GM12878 (cell line): ENCODE data around the gene UBE2L6. TPM values are rescaled to one million over a fixed set of nuclear protein-coding genes. Genes with fewer than 3 reads are reported as not detected.
A peak's percentile ranks its signal among the peaks of the same experiment; 100 is the strongest.

ENCODE experiments used
- ATAC-seq: fragments of 200-7000 bp; cut with Tn5 transposase; 3 replicates; pipeline ENCODE4 v1.9.1; 2020; ENCODE audit warnings: mild to moderate bottlenecking, moderate library complexity
- BruUV-seq: library from RNA; stranded (reverse); fragments of 400-500 nt; replicated peaks from 2 replicates; lab custom pipeline; 2021; lab: Mats Ljungman, UMichigan
- CTCF ChIA-PET: fragments of 300-600 bp; sonication (Branson Sonifier 250); formaldehyde crosslinking; extraction: SDS; loops from one replicate; lab custom pipeline; 2021; ENCODE audit warnings: inconsistent platforms; lab: Yijun Ruan, JAX
- POLR2A ChIA-PET: fragments of 350-600 bp; formaldehyde crosslinking; extraction: SDS; loops from one replicate; lab custom pipeline; 2021; ENCODE audit warnings: inconsistent platforms; lab: Charles Lee
- RAD21 ChIA-PET: fragments of 300-600 bp; sonication (Branson Sonifier 250); formaldehyde crosslinking; loops from one replicate; lab custom pipeline; 2023; ENCODE audit warnings: antibody characterized with exemption; ENCODE audit not compliant: unreplicated experiment; lab: Charles Lee
- SMC1A ChIA-PET: fragments of 300-600 bp; sonication (Branson Sonifier 250); formaldehyde crosslinking; loops from one replicate; lab custom pipeline; 2023; ENCODE audit not compliant: unreplicated experiment, uncharacterized antibody; lab: Charles Lee
- DNase-seq: peaks from one replicate; pipeline ENCODE4 v3.0.0-alpha.2; 2011; ENCODE audit warnings: low read depth, low spot score
- FAIRE-seq: peaks from 3 replicates; lab custom pipeline; 2011; peaks lifted over from hg19 to GRCh38; lab: Jason Lieb, UNC
- H2AFZ ChIP-seq: 2 replicates; pipeline ENCODE4 v1.6.0; 2011; ENCODE audit warnings: low read depth, low read length, control low read depth; ENCODE audit not compliant: control insufficient read depth
- H3K27ac ChIP-seq: 2 replicates; pipeline ENCODE4 v1.5.1; 2011; ENCODE audit warnings: control low read depth; ENCODE audit not compliant: control insufficient read depth, insufficient read depth
- H3K27me3 ChIP-seq, 2 experiments: replicated peaks in 1 of 2; 2 replicates each; pipeline versions ENCODE4 v1.6.0 to v1.6.1; 2011; ENCODE audit warnings: low read length in 1 of 2; ENCODE audit not compliant: control insufficient read depth in 2 of 2, insufficient read depth in 2 of 2
- H3K36me3 ChIP-seq, 2 experiments: 2 replicates each; pipeline ENCODE4 v1.5.1; 2011; ENCODE audit warnings: low read length in 1 of 2; ENCODE audit not compliant: control insufficient read depth in 2 of 2, insufficient read depth in 2 of 2
- H3K4me1 ChIP-seq: 2 replicates; pipeline ENCODE4 v1.6.1; 2011; ENCODE audit warnings: mild to moderate bottlenecking, low read length, moderate library complexity, mixed read lengths; ENCODE audit not compliant: control insufficient read depth, insufficient read depth
- H3K4me2 ChIP-seq: 2 replicates; pipeline ENCODE4 v1.6.0; 2011; ENCODE audit warnings: control low read depth; ENCODE audit not compliant: control insufficient read depth, insufficient read depth
- H3K4me3 ChIP-seq: fragments of 200-600 bp; sonication (generic); 2 replicates; pipeline ENCODE4 v1.5.1; 2016
- H3K79me2 ChIP-seq: 2 replicates; pipeline ENCODE4 v1.6.0; 2011; ENCODE audit warnings: low read length; ENCODE audit not compliant: control insufficient read depth, insufficient read depth
- H3K9ac ChIP-seq: 2 replicates; pipeline ENCODE4 v1.8.0; 2011; ENCODE audit warnings: low read length, control low read depth, mixed read lengths; ENCODE audit not compliant: control insufficient read depth, insufficient read depth
- H3K9me3 ChIP-seq: replicated peaks from 3 replicates; pipeline ENCODE4 v1.5.1; 2011; ENCODE audit warnings: mild to moderate bottlenecking, low read length; ENCODE audit not compliant: control insufficient read depth, insufficient read depth
- H4K20me1 ChIP-seq: 2 replicates; pipeline ENCODE4 v1.6.0; 2011; ENCODE audit not compliant: control insufficient read depth, insufficient read depth
- CUX1 ChIP-seq: IDR thresholded peaks from 2 replicates; pipeline ENCODE4 v1.6.1; 2012; ENCODE audit warnings: improper control_type of control experiment, low read depth, low read length; ENCODE audit not compliant: insufficient replicate concordance
- FOS ChIP-seq: IDR thresholded peaks from 3 replicates; pipeline ENCODE4 v1.6.1; 2011; ENCODE audit warnings: borderline replicate concordance; ENCODE audit not compliant: insufficient read length; ENCODE audit errors: extremely low read depth
- HSF1 ChIP-seq: fragments of 150-350 bp; IDR thresholded peaks from 2 replicates; pipeline ENCODE4 v1.6.1; 2014; ENCODE audit warnings: mild to moderate bottlenecking, low read depth, low read length
- KLF5 ChIP-seq: fragments of 450-650 bp; IDR thresholded peaks from 2 replicates; pipeline ENCODE4 v1.6.1; 2014; ENCODE audit warnings: mild to moderate bottlenecking; ENCODE audit not compliant: partially characterized antibody
- LARP7 ChIP-seq: fragments of 450-650 bp; IDR thresholded peaks from 2 replicates; pipeline ENCODE4 v1.6.1; 2017; ENCODE audit warnings: mild to moderate bottlenecking
- MEF2B ChIP-seq: fragments of 450-650 bp; IDR thresholded peaks from 2 replicates; pipeline ENCODE4 v1.6.1; 2018; ENCODE audit warnings: mild to moderate bottlenecking, moderate library complexity; ENCODE audit not compliant: partially characterized antibody, poor library complexity, severe bottlenecking
- MYC ChIP-seq: IDR thresholded peaks from 2 replicates; pipeline ENCODE4 v1.6.1; 2011; ENCODE audit warnings: mild to moderate bottlenecking, low read length, moderate library complexity, inconsistent platforms; ENCODE audit not compliant: insufficient read depth, insufficient replicate concordance, insufficient read length, severe bottlenecking
- POLR2A ChIP-seq: IDR thresholded peaks from 2 replicates; pipeline ENCODE4 v1.6.1; 2011; ENCODE audit warnings: low read depth, mild to moderate bottlenecking, low read length
- PRDM15 ChIP-seq: fragments of 450-650 bp; formaldehyde crosslinking; IDR thresholded peaks from 2 replicates; pipeline ENCODE4 v1.4.0; 2020; ENCODE audit warnings: mild to moderate bottlenecking, moderate library complexity
- SMARCA5 ChIP-seq: fragments of 450-650 bp; IDR thresholded peaks from 2 replicates; pipeline ENCODE4 v1.6.1; 2017; ENCODE audit warnings: mild to moderate bottlenecking
- SREBF2 ChIP-seq: IDR thresholded peaks from 2 replicates; pipeline ENCODE4 v1.6.1; 2012; ENCODE audit warnings: mild to moderate bottlenecking, low read length
- ZNF207 ChIP-seq: fragments of 450-650 bp; IDR thresholded peaks from 2 replicates; pipeline ENCODE4 v1.6.1; 2014; ENCODE audit warnings: antibody characterized with exemption, mild to moderate bottlenecking, borderline replicate concordance
- WGBS: methylation state at CpG from one replicate; pipeline ENCODE4 v1.1.6; 2016; ENCODE audit warnings: low lambda C conversion rate; ENCODE audit not compliant: insufficient replicate concordance, insufficient coverage; ENCODE audit errors: missing lambda C conversion rate; 5-methylcytosine and 5-hydroxymethylcytosine counted together
- in situ Hi-C: fragments of 300-500 bp; cut with MboI; formaldehyde crosslinking; loops from 9 replicates; pipeline ENCODE4 v1.14.3; 2018; ENCODE audit warnings: mixed read lengths
- intact Hi-C: fragments of 100-400 bp; cut with micrococcal nuclease; formaldehyde crosslinking; loops from one replicate; pipeline ENCODE4 v1.14.2; 2022; ENCODE audit not compliant: unreplicated experiment
- polyA plus RNA-seq, 11 experiments: library from polyadenylated mRNA; depleted of rRNA in 4 of 11; unstranded in 6 of 11; stranded (reverse) in 5 of 11; fragments of >200 nt; fragmentation: Nextera tagmentation in 4 of 11; fragmentation: Illumina TruSeq in 1 of 11; extraction: Ambion mirVana in 4 of 11; extraction: Trizol in 1 of 11; gene quantifications; 1 replicate in 1 of 11; 2 replicates in 10 of 11; pipeline versions ENCODE4 v1.2.1 to v1.2.3, GENCODE V29; 2011 to 2016; ENCODE audit warnings: inconsistent platforms in 2 of 11, missing spikeins in 2 of 11, low read depth in 1 of 11
- total RNA-seq, 4 experiments: library from RNA; depleted of rRNA in 3 of 4; stranded (reverse); fragments of >200 nt in 3 of 4; fragmentation: Illumina TruSeq in 1 of 4; extraction: Trizol in 1 of 4; gene quantifications; 2 replicates each; pipeline versions ENCODE4 v1.2.1 to v1.2.3, GENCODE V29; 2013 to 2021

The UBE2L6 gene
- total and polyA plus RNA-seq, 10 of the 15 experiments (the other 5 are each of a cell fraction or from before 2014, with no cell fraction given): 114 to 295 (median 173) TPM

- H3K27ac ChIP-seq: peak overlapping the region; percentile 87
- ChIA-PET CTCF (interaction anchor here (0.8 to 9.2 kb wide), 20 partner anchors 19 to 719 kb away, joined by 3 to 319 read pairs (median 4); partner anchors contain the start of genes MED19, TIMM10 and TMX2), RAD21 (interaction anchor here (0.6 to 3.2 kb wide), 9 partner anchors 20 to 234 kb away, joined by 3 to 83 read pairs (median 7); partner anchors contain the start of genes MED19 and SELENOH), POLR2A (no interaction called here), SMC1A (interaction anchor here (0.7 to 2.6 kb wide), 8 partner anchors 19 to 234 kb away, joined by 3 to 32 read pairs (median 8); partner anchors contain the start of gene TIMM10)
- peak overlapping the region; percentile 72 for H3K9ac ChIP-seq
- ATAC-seq (peak; percentile 21), FAIRE-seq (no peak), DNase-seq (no peak)
- peaks cover 49% of the 10 kb centered on the region for H3K79me2 ChIP-seq
- no peaks in the 10 kb centered on the region for H4K20me1 ChIP-seq
- H3K36me3 ChIP-seq: peaks cover 0 to 3% of the 10 kb centered on the region in 2 experiments; a peak in 1 of 4 replicates
- peak overlapping the region; percentile 92 for H3K4me2 ChIP-seq
- H3K4me3 ChIP-seq: peak overlapping the region; percentile 100
- under 1% methylated on average over 13 of the region's 15 CpGs for WGBS
- H2AFZ ChIP-seq: peak overlapping the region; percentile 56
- in situ Hi-C loops (loop anchor here (5.0 kb wide), 2 partner anchors 75 to 235 kb away; no protein-coding TSS in a partner anchor), intact Hi-C loops (loop anchor here (1.0 to 10.0 kb wide), 5 partner anchors 19 to 218 kb away; partner anchors contain the start of genes MED19 and TMX2)
- peaks cover 4% of the 10 kb centered on the region for H3K4me1 ChIP-seq
- no peaks in the 10 kb centered on the region for H3K27me3 ChIP-seq
- TSS peak; percentile 83 for BruUV-seq
- no peaks in the 10 kb centered on the region for H3K9me3 ChIP-seq
- TF ChIP-seq SREBF2 (no peak), PRDM15 (CRISPR knock-in tag) (no peak), CUX1 (no peak), MYC (no peak), KLF5 (no peak), SMARCA5 (peak; percentile 64; the same call in 1 of the 2 replicates), FOS (no peak), LARP7 (peak; percentile 39; the same call in 1 of the 2 replicates), POLR2A (no peak), MEF2B (no peak), ZNF207 (no peak), HSF1 (no peak)
These were observed 462 bp downstream of the UBE2L6 start for GRCh38 chr11:57566905-57567514.
